ENCODE data around the gene DCAF15.
"Not testable (repeated sequence)": the region's sequence is repeated elsewhere in the genome, so short reads cannot be mapped to it uniquely, and the experiment has no call there.

The DCAF15 gene

DNA sequence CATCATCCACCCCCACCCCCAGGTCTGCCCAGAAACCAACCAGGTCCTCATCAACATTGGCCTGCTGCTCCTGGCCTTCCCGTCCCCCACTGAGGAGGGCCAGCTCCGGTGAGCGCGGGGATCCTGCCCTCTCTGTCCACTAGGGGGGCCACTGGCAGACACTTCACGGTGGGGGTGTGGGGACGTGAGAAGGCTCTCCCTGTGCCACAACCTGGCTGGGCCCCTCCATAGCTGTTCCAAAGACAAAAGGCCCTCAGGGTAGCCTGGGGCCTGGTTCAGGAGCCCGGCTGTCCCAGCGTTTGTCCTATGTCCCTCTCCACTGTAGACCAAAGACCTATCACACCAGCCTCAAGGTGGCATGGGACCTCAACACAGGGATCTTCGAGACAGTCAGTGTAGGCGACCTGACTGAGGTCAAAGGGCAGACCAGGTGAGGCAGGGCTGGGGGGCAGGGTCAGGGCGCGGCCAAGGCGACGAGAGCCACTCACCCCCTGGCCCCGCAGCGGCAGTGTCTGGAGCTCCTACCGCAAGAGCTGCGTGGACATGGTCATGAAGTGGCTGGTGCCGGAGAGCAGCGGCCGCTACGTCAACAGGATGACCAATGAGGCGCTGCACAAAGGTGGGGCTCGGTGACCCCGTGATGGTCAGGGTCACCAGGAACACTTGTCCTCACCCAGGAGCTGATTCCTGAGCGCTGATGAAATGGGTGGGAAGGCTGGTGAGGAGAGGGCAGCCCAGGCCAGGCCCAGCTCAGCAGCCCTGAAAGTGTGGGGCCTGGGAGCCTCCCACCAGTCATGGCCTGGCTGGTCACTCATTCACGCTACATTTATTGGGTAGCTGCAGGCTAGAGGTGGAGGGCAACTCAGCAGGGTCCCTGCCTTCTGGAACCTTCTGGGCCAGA lies 7.9 kb downstream of the DCAF15 start:
- DNase-seq (ENCODE audit: low spot score) = no peak

DNA sequence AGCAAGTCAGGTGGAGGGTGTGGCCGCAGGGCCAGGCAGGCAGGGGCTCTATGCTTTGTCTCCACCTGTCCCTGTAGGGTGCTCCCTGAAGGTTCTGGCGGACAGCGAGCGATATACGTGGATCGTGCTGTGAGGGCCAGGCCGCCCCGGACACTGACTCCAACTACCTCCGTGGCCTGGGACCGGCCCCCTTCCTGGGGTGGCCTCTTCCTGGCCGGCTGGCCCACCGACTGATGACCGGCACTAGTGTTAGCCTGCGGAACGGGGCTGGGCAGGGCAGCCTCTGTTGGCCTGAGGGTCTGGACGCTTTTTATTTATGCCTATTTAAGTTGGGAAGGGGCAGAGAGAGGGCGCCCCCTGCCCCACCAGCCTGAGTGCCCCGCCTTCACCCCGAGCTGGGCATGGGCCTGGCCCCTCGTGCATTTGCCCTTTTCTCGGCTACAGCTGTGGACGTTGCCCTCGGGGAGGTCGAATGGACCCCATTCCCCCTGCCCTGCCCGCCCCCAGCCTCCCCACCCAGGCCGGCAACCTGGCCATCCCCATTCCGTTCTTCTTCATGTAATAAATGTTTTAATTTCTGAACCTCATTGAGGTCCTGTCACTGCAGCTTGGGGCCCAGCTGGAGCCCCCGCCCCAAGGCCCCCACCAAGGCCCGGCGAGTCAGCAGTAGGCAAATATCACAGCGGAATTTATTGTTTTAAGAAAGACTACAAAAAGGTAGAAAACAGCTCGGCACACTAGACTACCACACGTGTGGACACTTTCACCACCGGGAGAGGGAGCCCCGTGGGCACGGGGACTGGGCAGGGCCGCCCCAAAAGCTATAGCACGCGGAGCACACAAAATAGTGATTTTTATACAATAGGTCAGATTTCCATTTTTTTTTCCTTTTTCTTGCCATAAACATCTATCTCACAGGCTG lies 8.8 kb downstream of the DCAF15 start:
- no peak for DNase-seq (ENCODE audit: low spot score)

DNA sequence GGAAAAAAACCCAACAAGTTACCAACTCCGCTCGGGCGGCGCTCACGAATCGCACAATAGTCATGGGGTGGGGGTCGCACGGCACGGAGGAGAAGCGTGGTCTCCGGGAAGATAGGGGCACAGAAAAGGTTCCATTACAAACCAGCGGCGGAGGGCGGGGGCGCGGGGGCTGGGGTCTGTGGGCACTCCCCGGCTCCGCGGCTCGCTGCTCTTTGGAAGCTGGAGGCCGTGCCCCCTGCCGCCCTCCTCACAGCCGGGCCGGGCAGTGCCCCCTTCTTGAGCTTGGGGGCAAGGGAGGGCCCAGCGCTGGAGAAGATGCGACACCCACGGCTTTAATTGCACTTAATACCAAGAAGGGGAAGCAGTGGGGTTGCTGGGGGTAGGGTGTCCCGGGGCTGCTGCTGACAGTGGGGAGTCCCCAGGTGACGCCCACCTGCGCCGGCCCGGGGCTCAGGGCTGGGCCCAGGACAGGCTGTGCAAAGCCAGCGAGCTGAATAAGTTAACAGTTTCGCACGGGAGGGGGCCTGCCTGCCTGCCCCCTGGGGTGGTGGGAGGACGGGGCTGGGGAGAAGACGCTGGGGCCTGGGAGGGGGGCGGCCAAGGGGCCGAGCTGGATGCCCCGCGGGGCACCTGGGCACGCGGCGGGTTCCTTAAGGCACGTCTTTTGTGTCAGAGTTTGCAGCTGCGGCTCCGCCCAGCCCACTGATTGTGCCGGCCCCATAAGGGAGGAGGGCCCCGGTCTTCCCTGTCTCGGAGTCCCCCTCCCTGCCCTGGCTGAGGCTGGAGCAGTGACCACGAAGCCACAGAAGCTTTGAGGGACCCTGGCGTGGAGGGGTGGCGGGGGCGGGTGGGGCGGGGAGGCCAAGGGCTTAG lies 9.8 kb downstream of the DCAF15 start:
- no peak for DNase-seq (ENCODE audit: low spot score)

DNA sequence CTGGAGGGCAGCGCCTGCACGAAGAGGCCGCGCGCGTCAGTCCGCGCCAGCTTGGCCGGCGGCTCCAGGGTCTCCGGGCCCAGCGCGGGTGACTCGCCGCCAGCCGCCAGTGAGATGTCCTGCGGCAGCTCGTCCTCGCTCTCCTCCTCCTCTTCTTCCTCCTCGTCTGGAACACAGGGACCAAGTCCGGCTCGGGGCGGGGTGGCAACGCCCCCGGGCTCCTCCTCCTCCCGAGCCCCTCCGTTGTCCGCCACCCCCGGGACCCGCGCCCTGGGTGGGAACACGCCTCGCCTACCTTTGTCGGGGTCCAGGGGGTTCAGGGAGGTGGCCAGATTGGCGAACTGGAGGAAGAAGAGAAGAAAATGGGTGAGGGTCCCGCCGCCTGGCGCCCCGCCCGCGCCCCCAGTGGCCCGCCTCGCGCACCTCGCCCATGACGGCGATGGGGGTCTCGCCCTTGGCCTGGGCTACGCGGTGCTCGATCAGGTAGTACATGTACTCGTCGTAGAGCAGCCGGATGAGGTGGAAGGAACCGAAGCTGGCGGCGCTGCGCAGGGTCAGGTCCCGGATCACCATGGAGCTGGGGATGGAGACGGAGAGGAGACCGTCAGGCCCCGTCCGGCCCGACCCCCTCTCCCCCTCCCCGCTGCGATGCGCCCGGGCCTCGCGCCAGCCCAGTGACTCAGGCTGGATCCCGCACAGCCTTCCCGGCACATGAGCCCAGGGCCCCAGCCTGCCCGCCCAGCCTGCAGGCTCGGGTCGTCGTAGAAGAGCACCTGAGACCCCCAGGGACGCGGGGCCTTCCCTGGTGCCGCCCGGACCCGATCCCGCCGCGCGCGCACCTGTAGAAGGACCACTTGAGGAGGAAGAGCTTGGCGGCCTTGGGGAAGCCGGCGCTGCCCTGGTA lies 10.6 kb downstream of the DCAF15 start:
- no peak for DNase-seq (ENCODE audit: low spot score)

DNA sequence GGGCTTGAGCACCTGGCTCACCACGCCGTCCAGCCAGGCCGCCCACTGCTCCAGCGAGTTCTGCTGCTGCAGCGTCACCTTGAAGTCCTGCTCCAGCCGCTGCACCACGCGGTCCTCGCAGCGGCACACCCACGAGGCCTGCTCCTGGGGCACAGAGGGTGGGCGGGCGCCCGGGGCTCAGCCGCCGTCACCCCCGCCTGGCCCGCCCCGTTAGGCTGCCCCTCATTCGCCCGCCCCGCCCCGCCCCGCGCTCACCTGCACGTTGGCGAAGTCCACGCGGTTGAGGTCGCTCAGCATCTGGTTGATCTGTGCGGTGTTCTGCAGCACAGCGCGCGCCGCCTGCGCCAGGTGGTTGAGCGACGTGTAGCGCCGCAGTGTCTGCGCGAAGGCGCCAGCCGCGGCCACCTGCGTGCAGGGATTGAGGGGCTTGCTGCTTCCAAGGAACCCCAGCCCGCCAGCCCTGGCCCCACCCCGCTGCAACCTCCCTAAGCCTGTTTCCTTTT lies 11.3 kb downstream of the DCAF15 start:
- DNase-seq (ENCODE audit: low spot score) = no peak

DNA sequence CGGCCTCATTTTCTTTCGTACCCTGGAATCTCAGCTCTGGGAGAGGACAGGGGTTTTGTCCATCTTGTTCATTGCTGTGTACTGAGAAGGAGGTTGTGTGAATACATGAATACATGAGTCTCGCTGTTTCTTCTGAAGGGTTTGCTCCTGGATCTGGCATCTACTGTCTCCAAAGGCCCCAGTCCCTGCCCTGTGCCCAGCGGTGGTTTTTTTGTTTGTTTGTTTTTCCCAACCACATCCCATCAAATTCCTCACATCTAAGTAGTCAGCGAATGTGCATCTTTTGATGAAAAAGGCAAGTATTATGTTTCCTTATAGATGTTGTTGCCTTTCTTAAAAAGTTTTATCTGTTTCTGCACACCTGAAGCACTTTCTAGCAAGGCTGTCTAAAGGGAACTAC lies 12.5 kb downstream of the DCAF15 start:
- no peak for DNase-seq (ENCODE audit: low spot score)

DNA sequence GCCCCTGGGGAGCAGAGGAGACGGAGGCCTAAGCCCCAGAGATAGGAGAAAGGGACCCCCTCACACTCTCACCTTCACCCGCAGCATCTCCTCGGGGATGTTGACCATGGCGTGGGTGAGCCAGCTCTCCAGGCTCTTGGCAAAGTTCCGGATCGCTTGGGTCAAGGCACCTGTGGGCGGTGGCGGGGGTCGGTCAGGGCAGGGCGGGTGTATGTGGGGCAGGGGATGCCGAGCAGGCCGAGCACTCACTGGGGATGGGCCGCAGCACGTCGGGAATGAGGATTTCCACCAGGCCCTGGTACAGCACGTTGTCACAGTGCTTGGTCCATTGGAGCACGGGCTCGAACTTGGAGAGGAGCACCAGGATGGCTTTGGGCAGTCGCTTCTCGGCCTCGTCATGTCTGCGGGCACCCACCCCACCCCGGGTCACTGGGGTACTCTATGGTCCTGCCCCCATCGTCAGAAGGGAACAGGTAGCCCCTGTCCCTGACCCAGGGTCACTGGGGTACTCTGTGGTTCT lies 13.1 kb downstream of the DCAF15 start:
- no peak for DNase-seq (ENCODE audit: low spot score)

DNA sequence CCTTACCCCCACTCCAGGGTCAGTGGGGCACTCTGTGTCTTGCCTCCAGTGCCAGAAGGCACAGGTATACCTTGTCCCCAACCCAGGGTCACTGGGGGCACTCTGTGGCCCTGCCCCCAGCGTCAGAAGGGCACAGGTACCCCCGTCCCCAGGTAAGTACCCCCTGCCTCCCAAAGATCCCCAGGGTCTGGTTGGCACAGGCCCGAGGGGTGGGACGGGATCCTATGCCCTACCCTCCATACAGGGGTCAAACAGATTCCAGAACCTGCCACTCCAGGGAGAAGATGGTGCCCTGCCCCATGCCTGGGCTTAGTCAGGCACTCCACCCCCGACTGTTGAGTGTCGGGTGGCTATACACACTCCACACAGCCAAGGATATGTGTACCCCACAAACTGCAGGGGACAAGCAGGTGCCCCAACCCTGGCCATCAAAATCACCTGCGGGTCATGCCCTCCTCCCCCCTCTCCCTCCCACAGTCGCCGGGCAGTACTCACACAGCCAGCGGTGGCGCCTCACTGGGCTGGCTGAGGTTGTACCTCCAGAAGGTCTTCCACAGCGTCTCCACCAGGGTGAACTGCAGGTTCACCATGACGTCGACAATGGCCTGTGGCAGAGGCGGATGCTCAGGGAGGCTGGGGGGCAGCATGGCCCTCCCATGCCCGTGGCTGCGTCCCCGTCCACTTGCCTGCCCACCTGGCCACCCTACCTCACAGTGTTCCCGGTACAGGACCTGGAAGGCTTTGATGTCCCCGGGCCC lies 13.8 kb downstream of the DCAF15 start:
- no peak for DNase-seq (ENCODE audit: low spot score)

DNA sequence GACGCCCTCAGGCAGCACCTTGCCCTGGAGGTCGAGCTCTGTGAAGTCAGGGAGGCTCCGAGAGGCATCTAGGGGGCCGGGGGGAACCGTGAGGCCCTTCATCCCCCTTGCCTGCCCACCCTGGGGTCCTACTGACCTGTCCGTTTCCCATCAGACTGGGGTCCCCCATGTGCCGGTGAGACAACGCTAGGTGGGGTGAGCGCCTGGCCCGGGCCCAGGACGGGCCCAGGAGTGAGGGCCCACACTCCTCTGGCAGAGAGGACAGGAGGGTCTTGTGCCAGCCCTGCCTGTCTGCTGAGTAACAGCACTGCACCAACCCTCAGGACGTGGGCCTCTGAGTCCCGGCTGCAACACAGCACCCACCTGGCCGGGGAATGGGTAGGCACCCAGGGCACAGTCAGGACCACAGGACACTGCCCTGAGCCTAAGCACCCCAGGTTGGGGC lies 14.4 kb downstream of the DCAF15 start:
- DNase-seq (ENCODE audit: low spot score) = no peak

DNA sequence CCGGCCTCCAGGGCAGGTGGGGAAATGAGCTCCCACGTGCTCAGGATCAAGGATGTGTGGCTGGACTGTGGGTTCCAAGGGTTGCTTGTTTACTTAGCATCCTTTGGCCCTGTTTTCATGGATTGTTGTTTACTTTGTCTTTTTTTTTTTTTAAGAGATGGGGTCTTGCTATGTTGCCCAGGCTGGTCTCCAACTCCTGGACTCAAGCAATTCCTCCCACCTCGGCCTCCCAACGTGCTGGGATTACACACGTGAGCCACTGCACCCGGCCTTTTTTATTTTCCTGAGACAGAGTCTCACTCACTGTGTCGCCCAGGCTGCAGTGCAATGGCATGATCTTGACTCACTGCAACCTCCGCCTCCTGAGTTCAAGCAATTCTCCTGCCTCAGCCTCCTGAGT lies 14.9 kb downstream of the DCAF15 start:
- DNase-seq (ENCODE audit: low spot score) = not testable (repeated sequence)

DNA sequence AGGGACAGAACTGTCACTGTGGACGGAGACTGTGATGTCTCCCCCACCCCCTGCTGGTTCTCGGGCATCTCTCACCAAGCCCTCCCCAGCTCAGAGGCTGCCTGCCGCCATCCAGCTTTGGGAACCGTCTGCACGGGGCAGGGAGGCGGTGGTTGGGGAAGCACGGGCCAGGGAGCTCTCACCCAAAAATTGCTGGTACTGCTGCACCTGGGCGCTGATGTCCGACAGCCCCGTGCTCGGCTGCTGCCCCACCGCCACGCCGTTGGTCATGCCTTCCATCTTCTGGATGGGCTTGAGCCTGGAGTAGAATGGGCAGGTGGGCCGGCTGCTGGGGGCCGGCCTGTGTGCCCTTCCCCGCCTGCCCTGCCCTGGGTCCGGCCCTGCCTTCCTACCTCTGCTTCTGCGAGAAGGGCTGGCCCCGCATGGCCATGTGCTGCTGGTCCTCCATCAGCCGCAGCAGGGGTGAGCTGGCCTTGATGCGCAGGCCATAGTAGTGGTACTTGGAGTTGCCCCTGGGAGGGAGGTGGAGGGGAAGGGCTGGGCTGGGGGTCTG lies 16.1 kb downstream of the DCAF15 start:
- no peak for DNase-seq (ENCODE audit: low spot score)

DNA sequence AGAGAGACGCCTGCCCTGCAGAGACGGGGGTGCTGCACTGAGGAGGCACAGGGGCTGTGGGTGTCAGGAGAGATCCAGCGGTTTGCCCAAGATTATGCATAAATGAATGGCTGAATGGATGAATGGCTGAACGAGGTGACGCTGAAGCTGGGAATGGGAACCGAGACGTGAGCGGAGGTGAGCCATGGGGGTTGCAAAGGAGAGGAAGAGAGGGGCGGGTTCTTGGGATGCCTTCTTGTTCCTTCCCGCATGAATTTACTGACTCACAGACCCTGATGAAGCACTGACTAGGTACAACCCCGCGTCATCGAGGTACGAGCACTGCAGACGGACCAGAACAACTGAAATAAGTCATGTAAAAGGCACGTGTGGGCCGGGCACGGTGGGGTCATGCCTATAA lies 16.7 kb downstream of the DCAF15 start:
- DNase-seq (ENCODE audit: low spot score) = no peak

DNA sequence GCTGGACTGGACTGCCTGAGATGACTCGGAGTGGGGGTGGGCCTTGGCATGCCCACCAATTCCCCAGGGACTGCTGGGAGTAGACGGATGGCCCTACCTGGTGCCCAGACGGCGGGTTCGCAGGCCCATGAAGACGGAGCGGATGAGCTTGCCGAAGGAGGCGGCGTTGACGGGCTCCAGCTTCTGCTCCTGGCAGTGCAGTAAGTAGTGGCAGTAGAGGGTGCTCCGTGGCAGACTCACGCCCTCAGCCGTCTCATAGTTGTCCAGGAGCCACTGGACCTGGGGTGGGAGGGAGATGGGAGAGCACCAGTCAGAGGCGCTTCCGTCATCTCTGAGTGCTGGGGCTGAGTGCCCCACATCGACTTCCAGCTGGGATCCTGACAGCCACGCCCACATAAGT lies 17.6 kb downstream of the DCAF15 start:
- no peak for DNase-seq (ENCODE audit: low spot score)

DNA sequence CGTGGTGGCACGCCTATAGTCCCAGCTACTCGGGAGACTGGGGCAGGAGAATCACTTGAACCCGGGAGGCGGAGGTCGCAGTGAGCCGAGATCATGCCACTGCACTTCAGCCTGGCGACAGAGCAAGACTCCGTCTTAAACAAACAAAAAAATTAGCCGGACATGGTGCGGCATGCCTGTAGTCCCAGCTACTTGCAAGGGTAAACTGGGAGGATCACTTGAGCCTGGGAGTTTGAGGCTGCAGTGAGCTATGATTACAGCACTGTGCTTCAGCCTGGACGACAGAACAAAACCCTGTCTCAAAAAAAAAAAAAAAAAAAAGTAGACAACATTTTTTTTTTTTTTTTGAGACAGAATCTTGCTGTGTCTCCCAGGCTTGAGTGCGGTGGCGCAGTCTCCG lies 19.6 kb downstream of the DCAF15 start:
- not testable (repeated sequence) for DNase-seq (ENCODE audit: low spot score)

DNA sequence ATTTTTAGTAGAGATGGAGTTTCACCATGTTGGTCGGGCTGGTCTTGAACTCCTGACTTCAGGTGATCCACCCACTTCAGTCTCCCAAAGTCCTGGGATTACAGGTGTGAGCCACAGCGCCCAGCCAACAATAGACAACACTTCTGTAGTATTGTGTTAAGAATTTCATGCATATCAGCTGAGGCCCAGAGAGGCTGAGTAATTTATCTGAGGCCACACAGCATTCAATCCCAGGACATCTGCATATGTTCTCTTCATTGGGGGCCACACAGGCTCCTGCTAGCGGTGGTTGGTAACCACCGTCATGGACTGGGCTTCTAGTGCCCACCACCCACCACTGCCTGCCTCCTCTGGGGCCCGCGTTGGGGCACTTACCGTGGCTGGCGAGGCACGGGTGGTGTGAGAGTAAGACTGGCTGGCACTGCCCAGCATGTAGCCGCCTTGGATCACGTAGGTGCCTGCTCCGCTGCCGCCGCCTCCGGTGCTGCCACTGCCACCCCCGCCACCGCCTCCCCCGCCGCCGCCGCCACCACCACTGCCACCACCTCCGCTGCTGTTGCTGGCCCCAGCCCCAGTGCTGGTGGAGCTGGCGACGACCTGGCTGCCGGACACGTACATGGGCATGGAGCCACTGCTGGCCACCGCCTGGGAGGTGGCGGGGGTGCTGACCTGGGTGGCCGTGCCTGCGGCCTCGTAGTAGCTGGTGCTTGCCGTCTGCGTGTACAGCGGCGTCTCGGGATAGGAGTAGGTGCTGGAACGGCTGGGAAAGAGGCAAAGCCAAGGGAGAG lies 20.3 kb downstream of the DCAF15 start:
- DNase-seq (ENCODE audit: low spot score) = no peak

DNA sequence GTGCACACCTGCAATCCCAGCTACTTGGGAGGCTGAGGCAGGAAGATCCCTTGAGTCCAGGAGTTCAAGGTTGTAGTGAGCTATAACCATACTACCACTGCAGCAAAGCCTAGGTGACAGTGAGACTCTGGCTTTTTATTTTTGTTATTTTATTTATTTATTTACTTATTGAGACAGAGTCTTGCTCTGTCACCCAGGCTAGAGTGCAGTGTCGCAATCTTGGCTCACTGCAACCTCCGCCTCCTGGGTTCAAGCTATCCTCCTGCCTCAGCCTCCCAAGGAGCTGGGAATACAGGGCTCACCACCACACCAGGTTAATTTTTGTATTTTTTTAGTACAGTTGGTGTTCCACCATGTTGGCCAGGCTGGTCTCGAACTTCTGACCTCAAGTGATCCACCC lies 21.2 kb downstream of the DCAF15 start:
- not testable (repeated sequence) for DNase-seq (ENCODE audit: low spot score)

DNA sequence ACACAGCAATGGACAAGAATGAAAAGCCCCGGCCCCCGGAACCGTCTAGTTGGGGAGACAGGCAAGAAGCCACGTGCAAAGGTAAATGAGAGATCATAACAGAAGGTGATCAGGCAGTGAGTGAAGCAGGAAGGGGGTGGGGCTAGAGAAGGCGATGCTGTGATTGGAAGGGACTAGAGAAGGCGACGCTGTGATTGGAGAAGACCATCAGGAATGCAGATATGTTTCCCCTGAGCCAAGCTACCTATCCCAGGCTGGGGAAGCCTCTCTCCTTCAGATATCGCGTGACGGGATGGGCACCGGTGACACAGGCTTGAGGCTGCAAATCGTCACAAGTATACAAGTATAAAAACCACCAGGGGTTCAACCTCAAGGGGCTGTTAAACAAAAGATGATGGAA lies 21.8 kb downstream of the DCAF15 start:
- DNase-seq (ENCODE audit: low spot score) = peak; percentile 22

DNA sequence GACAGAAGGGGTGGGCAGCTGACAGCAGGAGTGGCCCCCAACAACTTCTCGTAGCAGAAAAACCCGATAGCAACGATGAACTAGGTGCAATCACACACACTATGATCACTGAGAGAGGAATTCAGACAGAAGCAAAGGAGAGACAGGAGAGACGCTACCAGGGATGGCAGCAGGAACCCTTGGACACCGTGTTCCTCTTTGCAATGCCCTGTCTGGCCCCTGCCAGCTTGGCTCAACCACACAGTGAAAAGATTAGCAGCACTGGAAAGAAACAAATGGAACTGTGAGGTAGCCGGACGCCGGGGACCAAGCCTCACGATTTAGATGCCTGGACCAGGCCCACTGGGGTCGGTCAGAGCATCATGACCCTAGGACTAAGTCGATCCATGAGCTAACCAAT lies 23.6 kb downstream of the DCAF15 start:
- no peak for DNase-seq (ENCODE audit: low spot score)

DNA sequence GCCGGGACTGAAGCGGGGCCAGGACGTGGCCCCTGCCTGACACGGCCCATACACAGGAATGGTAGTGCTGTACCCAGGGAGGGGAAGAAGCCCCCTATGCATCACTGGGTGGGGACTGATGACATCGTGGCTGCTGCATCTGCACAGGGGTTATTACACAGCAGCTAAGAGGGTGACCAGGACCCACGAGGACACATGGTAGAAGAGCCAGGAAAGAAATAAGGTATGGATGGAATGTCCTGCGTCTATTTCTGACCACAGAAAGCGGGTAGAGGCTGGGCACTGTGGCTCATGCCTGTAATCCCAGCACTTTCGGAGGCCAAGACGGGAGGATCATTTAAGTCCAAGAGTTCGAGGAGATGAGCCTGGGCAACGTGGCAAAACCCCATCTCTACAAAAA lies 24.1 kb downstream of the DCAF15 start:
- DNase-seq (ENCODE audit: low spot score) = no peak
